ENCODE measurements around the gene CBFB.
A peak's percentile ranks its signal among the peaks of the same experiment; 100 is the strongest.
"Not testable (repeated sequence)": the region's sequence is repeated elsewhere in the genome, so short reads cannot be mapped to it uniquely, and the experiment has no call there.

The CBFB gene

DNA sequence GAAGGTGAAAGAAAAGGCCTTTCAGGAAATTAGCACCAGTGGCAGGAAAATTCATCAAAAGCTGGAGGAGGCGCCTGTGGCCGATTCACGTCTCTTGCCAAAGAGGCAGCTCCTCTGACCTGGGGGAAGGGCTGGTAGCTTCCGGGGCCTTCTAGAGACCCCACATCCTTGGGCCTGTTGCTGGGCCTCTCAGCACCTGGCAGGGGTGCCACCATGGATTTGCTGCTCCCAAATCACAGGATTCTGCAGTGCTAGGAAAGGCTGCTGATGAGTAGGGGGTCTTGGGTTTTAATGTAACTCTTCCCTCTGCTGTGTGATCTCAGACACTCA is 11.6 kb upstream of the CBFB start:
- ATAC-seq: no peak

GRCh38 chr16:67017810-67018488 is 11.0 kb upstream of the CBFB start:
- ATAC-seq: peak; percentile 96

DNA sequence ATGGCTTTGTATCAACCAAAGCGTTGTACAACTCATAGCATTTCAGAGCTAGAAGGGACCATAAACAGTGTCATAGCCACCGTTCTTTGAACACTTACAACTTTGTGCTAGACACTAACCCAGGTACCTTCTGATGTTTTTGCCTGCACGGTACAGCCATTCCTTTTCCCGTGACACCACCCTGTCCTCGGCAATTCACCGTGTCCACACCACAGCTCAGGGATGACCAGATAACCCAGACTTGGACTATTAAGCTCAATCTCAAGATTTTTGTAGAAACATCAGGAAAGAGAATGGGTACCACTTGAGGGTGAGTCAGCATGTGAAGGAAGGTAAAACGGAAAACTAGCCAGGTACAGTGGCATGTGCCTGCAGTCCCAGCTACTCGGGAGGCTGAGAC is 9.8 kb upstream of the CBFB start:
- no peak for ATAC-seq

GRCh38 chr16:67021321-67021720 is 7.6 kb upstream of the CBFB start:
- no peak for ATAC-seq

- ATAC-seq: no peak
These were observed 6.3 kb upstream of the CBFB start for GRCh38 chr16:67022531-67023214.

DNA sequence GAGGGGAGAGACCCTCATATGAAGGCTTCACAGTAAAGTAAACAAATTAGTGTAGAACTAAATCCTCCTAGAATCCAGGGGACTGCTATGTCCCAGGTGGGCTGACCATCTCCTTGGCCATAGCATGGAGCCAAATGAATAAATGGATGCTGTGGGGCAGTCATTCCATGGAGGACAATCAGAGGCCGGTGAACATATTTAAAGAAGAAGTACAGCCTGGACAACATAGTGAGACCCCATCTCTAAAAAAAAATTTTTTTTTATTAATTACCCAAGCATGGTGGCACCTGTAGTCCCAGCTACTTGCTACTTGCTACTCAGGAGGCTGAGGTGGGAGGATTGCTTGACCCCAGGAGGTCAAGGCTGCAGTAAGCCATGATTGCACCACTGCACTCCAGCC is 5.3 kb upstream of the CBFB start:
- no peak for ATAC-seq

- no peak for ATAC-seq
These were observed 4.4 kb upstream of the CBFB start for GRCh38 chr16:67024384-67025209.

- ATAC-seq: no peak
These were observed 3.8 kb upstream of the CBFB start for GRCh38 chr16:67025210-67025550.

GRCh38 chr16:67026570-67026969 is 2.4 kb upstream of the CBFB start:
- no peak for ATAC-seq

- no peak for ATAC-seq
These were observed 1.9 kb upstream of the CBFB start for GRCh38 chr16:67027046-67027445.

- ATAC-seq: no peak
These were observed 718 bp upstream of the CBFB start for GRCh38 chr16:67028167-67028695.

DNA sequence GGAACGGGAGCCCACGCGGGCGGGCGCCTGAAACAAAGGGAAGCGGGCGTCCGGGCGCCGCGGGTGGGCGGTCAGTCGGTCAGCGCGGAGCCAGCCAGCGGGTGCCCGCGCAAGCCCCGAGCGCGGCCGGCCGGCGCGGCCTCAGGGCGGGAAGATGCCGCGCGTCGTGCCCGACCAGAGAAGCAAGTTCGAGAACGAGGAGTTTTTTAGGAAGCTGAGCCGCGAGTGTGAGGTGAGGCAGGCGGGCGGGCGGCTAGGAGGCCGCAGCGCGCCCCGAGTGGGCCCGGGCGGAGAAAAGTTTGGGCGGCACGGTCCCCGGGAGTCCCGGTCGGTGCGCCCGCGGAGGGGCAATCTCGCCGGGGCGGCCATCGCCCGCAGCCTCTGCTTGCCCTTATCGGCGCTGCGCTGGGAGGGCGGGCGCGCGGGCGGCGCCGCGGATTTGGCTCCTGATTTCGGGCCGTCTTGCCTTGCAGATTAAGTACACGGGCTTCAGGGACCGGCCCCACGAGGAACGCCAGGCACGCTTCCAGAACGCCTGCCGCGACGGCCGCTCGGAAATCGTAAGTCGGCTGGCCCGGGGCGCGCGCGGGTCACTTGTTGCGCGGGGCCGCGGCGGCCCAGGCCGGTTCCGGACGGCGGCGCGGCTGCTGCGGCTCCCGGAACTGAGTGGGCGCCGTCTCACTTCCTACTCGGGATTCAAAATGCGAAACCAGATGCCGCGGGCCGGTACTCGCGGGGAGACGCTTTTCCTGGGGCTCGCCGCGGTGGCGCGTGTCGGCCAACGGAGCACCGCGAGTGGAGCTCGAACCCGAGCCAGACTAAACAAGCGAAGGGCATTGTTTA is 526 bp downstream of the CBFB start:
- ATAC-seq: peak; percentile 18 to 29

- ATAC-seq: no peak
These were observed 1.4 kb downstream of the CBFB start for GRCh38 chr16:67030221-67030962.

DNA sequence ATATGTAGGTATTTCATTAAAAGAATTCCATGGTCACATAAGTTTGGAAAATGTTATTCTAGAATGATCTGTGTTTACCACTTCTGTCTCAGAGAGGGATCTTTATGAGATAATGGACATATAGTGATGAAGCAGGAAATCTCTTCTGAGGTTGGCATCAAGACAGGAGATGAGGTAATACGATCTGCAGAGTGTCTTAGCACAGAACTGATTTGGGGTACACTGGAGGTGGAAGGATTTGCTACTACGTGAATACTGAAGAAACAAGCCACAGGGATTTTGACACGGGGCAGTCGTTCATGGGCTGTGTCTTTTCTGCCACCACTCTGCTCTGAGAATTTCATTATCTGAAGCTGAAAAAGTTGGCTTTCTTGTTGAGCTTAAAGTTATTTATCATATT is 5.5 kb downstream of the CBFB start:
- ATAC-seq: no peak

DNA sequence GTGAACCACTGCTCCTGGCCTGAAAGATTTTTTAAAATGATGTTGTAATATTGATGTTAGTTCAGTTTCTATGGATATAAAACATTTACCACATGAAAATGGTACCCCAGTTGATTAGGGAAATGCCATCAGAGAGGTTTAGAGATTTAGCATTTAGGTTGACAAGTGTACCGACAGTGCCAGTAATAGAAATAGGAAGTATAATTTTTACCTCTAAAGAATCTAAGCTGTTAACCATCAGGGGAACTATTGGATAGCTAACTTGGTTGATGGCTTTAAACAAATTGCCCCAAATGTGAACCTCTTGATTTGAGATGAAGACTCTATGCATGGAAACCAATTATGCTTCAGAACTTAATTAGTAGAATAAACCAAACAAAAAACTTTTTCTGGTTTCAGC is 6.4 kb downstream of the CBFB start:
- no peak for ATAC-seq

DNA sequence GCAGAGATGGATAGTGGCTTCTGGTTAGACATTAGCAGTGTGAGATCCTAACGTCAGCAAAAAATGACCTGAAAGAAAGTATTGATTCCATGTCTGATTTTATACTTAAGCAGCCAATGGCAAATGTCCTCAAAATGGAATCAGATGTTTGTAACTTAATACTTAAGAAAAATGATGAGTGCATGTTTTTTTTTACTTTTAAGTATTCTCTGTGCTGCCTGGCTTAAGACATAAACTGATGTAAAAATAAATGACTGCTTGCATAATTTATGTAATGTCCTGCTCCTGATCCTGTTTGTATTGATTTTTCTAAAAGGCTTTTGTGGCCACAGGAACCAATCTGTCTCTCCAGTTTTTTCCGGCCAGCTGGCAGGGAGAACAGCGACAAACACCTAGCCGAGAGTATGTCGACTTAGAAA is 7.4 kb downstream of the CBFB start:
- ATAC-seq: no peak

DNA sequence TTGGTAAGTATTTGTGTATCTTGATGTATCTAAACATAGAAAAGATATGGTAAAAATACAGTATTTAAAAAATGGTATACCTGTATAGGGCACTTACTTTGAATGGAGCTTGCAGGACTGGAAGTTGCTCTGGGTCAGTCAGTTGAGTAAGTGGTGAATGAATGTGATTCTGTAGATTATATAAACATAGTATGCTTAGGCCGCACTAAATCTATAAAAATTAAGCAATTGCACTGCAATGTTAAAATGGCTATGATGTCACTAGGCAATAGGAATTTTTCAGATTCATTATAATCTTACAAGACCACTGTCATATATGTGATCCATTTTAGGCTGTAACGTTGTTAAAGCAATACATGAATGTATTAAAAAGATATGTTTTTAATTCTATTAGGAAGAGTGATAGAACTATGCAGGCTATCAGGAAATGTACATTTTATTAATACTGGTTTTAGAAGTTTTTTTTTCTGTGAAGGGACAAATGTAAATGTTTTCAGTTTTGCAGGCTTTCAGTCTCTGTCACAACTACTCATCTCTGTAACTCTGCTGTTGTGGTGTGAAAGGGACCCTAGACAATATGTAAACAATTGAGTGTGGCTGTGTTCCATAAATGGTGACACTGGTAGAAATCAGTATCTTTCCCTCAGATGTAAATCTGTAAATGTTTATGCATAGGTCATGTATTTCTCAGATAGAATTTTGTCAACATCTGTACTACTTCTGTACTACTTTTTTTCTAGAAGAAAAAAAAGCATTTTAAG is 10.5 kb downstream of the CBFB start:
- ATAC-seq: peak; percentile 44 to 66

DNA sequence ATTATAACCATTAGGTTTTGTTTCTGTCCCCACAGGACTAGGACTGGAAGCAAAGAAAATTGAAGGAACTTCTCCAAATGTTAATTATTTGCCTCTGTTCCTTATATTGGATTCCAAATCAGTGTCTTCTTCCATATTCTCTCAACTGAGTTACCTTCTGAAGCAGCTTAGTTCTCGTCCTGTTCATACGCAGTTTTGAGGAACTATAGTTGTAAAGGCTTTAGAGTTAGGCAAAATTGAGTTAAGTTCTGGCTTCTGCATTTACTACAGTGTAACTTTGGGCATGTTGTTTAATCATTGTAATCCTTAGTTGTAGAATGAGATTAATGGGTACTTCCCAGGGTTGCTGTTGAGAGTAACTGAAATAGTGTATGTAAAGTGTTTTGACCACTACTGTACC is 11.2 kb downstream of the CBFB start:
- no peak for ATAC-seq

DNA sequence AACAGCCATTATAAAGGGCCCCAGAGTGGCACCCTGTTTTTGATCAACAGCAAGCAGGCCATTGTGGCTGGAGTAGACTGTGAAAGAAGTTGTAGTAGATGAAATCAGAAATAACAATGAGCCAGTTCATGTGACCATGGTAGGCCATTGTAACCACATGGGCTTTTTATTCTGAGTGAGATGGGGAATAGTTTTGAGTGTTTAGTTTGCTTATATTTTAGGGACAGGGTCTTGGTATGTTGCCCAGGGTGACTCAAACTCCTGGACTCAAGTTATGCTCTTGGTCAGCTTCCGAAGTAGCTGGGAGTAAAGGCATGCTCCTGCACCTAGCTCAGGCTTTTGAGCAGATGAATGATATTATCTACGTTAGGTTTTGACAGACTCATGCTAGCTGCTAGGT is 12.0 kb downstream of the CBFB start:
- ATAC-seq: no peak

- not testable (repeated sequence) for ATAC-seq
These were observed 12.6 kb downstream of the CBFB start for GRCh38 chr16:67041520-67041919.

- ATAC-seq: peak; percentile 62 to 80
These were observed 14.5 kb downstream of the CBFB start for GRCh38 chr16:67043420-67043819.
